Measurements from ENCODE around the gene STK39.

The STK39 gene

GRCh38 chr2:167942366-167943081 is 304.9 kb downstream of the STK39 start:
- no peak for DNase-seq (ENCODE audit: insufficient read length, low spot score)

GRCh38 chr2:167941604-167942003 is 305.8 kb downstream of the STK39 start:
- FAIRE-seq (no peak), DNase-seq (ENCODE audit: insufficient read length, low spot score) (no peak)
- no peak for TF ChIP-seq CTCF (IDR thresholded peaks at IDR 0.05; ENCODE audit: insufficient read depth, missing control alignments)

More at GRCh38 chr2:167942366-167943081, 304.9 kb downstream of the STK39 start:
- TF ChIP-seq CTCF (IDR thresholded peaks at IDR 0.05; ENCODE audit: insufficient read depth, missing control alignments): no peak
- peak; percentile 77 for FAIRE-seq

- no peak for TF ChIP-seq CTCF (IDR thresholded peaks at IDR 0.05; ENCODE audit: insufficient read depth, missing control alignments)
- FAIRE-seq (no peak), DNase-seq (ENCODE audit: insufficient read length, low spot score) (no peak)
Measured at GRCh38 chr2:167940734-167941507, 306.5 kb downstream of the STK39 start.

GRCh38 chr2:167940346-167940725 is 307.1 kb downstream of the STK39 start:
- no peak for FAIRE-seq
- no peak for DNase-seq (ENCODE audit: insufficient read length, low spot score)
- TF ChIP-seq CTCF (IDR thresholded peaks at IDR 0.05; ENCODE audit: insufficient read depth, missing control alignments): no peak

- DNase-seq (ENCODE audit: insufficient read length, low spot score) (no peak), FAIRE-seq (no peak)
Measured at GRCh38 chr2:167939514-167940345, 307.7 kb downstream of the STK39 start.

GRCh38 chr2:167937403-167937802 is 310.0 kb downstream of the STK39 start:
- no peak for FAIRE-seq
- DNase-seq (ENCODE audit: insufficient read length, low spot score): no peak
- TF ChIP-seq CTCF (IDR thresholded peaks at IDR 0.05; ENCODE audit: insufficient read depth, missing control alignments): no peak

More at GRCh38 chr2:167939514-167940345, 307.7 kb downstream of the STK39 start:
- no peak for TF ChIP-seq CTCF (IDR thresholded peaks at IDR 0.05; ENCODE audit: insufficient read depth, missing control alignments)
